GM23338 (cell line): ENCODE data around the gene UNK. TPM values are rescaled to one million over a fixed set of nuclear protein-coding genes. Genes with fewer than 3 reads are reported as not detected.

Experiments used
- ATAC-seq: fragments of 200-7000 bp; cut with Tn5 transposase; 3 replicates; pipeline ENCODE4 v1.9.1; 2020
- DNase-seq: peaks from one replicate; pipeline ENCODE4 v3.0.0-alpha.2; 2015; ENCODE audit warnings: low spot score
- H2AFZ ChIP-seq: fragments of 200-600 bp; sonication (generic); 2 replicates; pipeline ENCODE4 v1.8.0; 2016; ENCODE audit warnings: antibody characterized with exemption, mild to moderate bottlenecking, moderate library complexity
- H3F3A ChIP-seq: fragments of 200-600 bp; sonication (generic); replicated peaks from 2 replicates; pipeline ENCODE4 v1.8.0; 2017; ENCODE audit warnings: antibody characterized with exemption, mixed run types, low read depth
- H3K27ac ChIP-seq: fragments of 200-600 bp; sonication (generic); 2 replicates; pipeline ENCODE4 v1.6.1; 2016; ENCODE audit warnings: low read depth
- H3K27me3 ChIP-seq: fragments of 200-600 bp; sonication (generic); 2 replicates; pipeline ENCODE4 v1.8.0; 2016; ENCODE audit warnings: mild to moderate bottlenecking, mixed run types, moderate library complexity; ENCODE audit not compliant: insufficient read depth
- H3K36me3 ChIP-seq: fragments of 200-600 bp; sonication (generic); 2 replicates; pipeline ENCODE4 v1.8.0; 2016; ENCODE audit warnings: mild to moderate bottlenecking; ENCODE audit not compliant: insufficient read depth
- H3K4me1 ChIP-seq: fragments of 200-600 bp; sonication (generic); 2 replicates; pipeline ENCODE4 v1.8.0; 2016; ENCODE audit warnings: mild to moderate bottlenecking, moderate library complexity; ENCODE audit not compliant: insufficient read depth
- H3K4me2 ChIP-seq: fragments of 200-600 bp; sonication (generic); 2 replicates; pipeline ENCODE4 v1.7.1; 2017; ENCODE audit warnings: mixed run types
- H3K4me3 ChIP-seq: fragments of 200-600 bp; sonication (generic); 2 replicates; pipeline ENCODE4 v1.6.1; 2016; ENCODE audit warnings: mixed run types
- H3K79me2 ChIP-seq: fragments of 200-600 bp; sonication (generic); replicated peaks from 2 replicates; pipeline ENCODE4 v1.8.0; 2017; ENCODE audit warnings: mild to moderate bottlenecking; ENCODE audit not compliant: insufficient read depth
- H3K9me2 ChIP-seq: fragments of 200-600 bp; sonication (generic); 2 replicates; pipeline ENCODE4 v1.8.0; 2017; ENCODE audit not compliant: insufficient read depth
- H4K20me1 ChIP-seq: fragments of 200-600 bp; sonication (generic); replicated peaks from 2 replicates; pipeline ENCODE4 v1.8.0; 2017; ENCODE audit warnings: mild to moderate bottlenecking; ENCODE audit not compliant: insufficient read depth
- H3K27ac Mint-ChIP-seq: 2 replicates; pipeline ENCODE4 v1.8.0; 2020; ENCODE audit warnings: inconsistent platforms, mild to moderate bottlenecking, moderate library complexity, mixed read lengths
- H3K27me3 Mint-ChIP-seq: 3 replicates; pipeline ENCODE4 v1.8.0; 2022; ENCODE audit warnings: low read depth, mild to moderate bottlenecking, moderate library complexity, mixed read lengths, inconsistent platforms; ENCODE audit not compliant: insufficient read depth, poor library complexity
- H3K36me3 Mint-ChIP-seq: 3 replicates; pipeline ENCODE4 v1.8.0; 2021; ENCODE audit warnings: low read depth, mild to moderate bottlenecking, inconsistent platforms, moderate library complexity, mixed read lengths
- H3K4me1 Mint-ChIP-seq: 3 replicates; pipeline ENCODE4 v1.8.0; 2020; ENCODE audit warnings: mild to moderate bottlenecking, inconsistent platforms, mixed read lengths
- H3K4me3 Mint-ChIP-seq: 3 replicates; pipeline ENCODE4 v1.8.0; 2021; ENCODE audit warnings: moderate library complexity, mild to moderate bottlenecking, inconsistent platforms, mixed read lengths
- H3K9me3 Mint-ChIP-seq: 3 replicates; pipeline ENCODE4 v1.8.0; 2020; ENCODE audit warnings: moderate library complexity, mild to moderate bottlenecking, inconsistent platforms, mixed read lengths
- CREB1 ChIP-seq: fragments of 250-450 bp; sonication (Bioruptor Pico); IDR thresholded peaks from 2 replicates; pipeline ENCODE4 v1.5.0; 2020; ENCODE audit warnings: low read depth, mild to moderate bottlenecking, moderate library complexity
- CTCF ChIP-seq, 2 experiments: fragments of 200-600 bp in 1 of 2; sonication (generic) in 1 of 2; conservative IDR thresholded peaks; 2 replicates each; pipeline versions ENCODE4 v1.5.1 to v1.6.1; 2016 to 2017; ENCODE audit warnings: antibody characterized with exemption in 2 of 2, low read depth in 2 of 2, mild to moderate bottlenecking in 2 of 2, moderate library complexity in 1 of 2
- ETS1 ChIP-seq: IDR thresholded peaks from 2 replicates; pipeline ENCODE4 v1.6.1; 2016; ENCODE audit warnings: antibody characterized with exemption
- EZH2phosphoT487 ChIP-seq: fragments of 200-600 bp; sonication (generic); IDR thresholded peaks from one replicate; pipeline ENCODE4 v1.8.1; 2018; ENCODE audit warnings: antibody characterized with exemption; ENCODE audit not compliant: unreplicated experiment
- JUNB ChIP-seq: IDR thresholded peaks from one replicate; pipeline ENCODE4 v1.6.1; 2016; ENCODE audit warnings: antibody characterized with exemption; ENCODE audit not compliant: unreplicated experiment
- REST ChIP-seq: IDR thresholded peaks from one replicate; pipeline ENCODE4 v1.6.1; 2018; ENCODE audit warnings: antibody characterized with exemption; ENCODE audit not compliant: unreplicated experiment
- STAT1 ChIP-seq: IDR thresholded peaks from one replicate; pipeline ENCODE4 v1.6.1; 2016; ENCODE audit warnings: antibody characterized with exemption; ENCODE audit not compliant: unreplicated experiment
- ZNF462 ChIP-seq: fragments of 250-450 bp; sonication (Bioruptor Pico); IDR thresholded peaks from 2 replicates; pipeline ENCODE4 v1.5.0; 2020; ENCODE audit warnings: mild to moderate bottlenecking, moderate library complexity
- polyA plus RNA-seq: library from polyadenylated mRNA; unstranded; fragments of >200 nt; fragmentation: Nextera tagmentation; extraction: Ambion mirVana; gene quantifications from 2 replicates; pipeline ENCODE4 v1.2.1, GENCODE V29; 2016
- total RNA-seq: library from RNA; depleted of rRNA; stranded (reverse); fragments of >200 nt; shearing (Covaris generic); gene quantifications from 2 replicates; pipeline ENCODE4 v1.2.3, GENCODE V29; 2014

UNK gene
- total and polyA plus RNA-seq, 2 experiments from 2014 or later, result 21.8 to 65.2 TPM

GRCh38 chr17:75806822-75807500 lies 22.4 kb downstream of the UNK start:
- Histone ChIP-seq H3K9me2 (no peaks in the 10 kb centered on the region), H3K4me1 (no peaks in the 10 kb centered on the region), H3K36me3 (no peaks in the 10 kb centered on the region), H4K20me1 (peaks cover 5% of the 10 kb centered on the region), H2AFZ (no peak overlapping the region), H3K27ac (no peak overlapping the region), H3K4me2 (no peak overlapping the region), H3K4me3 (no peak overlapping the region), H3F3A (no peaks in the 10 kb centered on the region; the same call in 1 of the 2 replicates), H3K79me2 (peaks cover 28% of the 10 kb centered on the region), H3K27me3 (no peaks in the 10 kb centered on the region)
- DNase-seq (no peak), ATAC-seq (no peak)
- no peak overlapping the region for H3K27ac Mint-ChIP-seq
- peaks cover 15% of the 10 kb centered on the region for H3K27me3 Mint-ChIP-seq
- TF ChIP-seq STAT1, result no peak
- H3K4me3 Mint-ChIP-seq, result no peak overlapping the region
- H3K4me1 Mint-ChIP-seq, result no peaks in the 10 kb centered on the region
- no peaks in the 10 kb centered on the region; the same call in 2 of the 3 replicates for H3K9me3 Mint-ChIP-seq
- H3K36me3 Mint-ChIP-seq, result peaks cover 8% of the 10 kb centered on the region; the same call in 1 of the 3 replicates

GRCh38 chr17:75807861-75808260 lies 23.3 kb downstream of the UNK start:
- Histone ChIP-seq H3K36me3 (no peaks in the 10 kb centered on the region), H3F3A (no peaks in the 10 kb centered on the region; the same call in 1 of the 2 replicates), H3K79me2 (peaks cover 28% of the 10 kb centered on the region), H3K9me2 (no peaks in the 10 kb centered on the region), H3K27me3 (no peaks in the 10 kb centered on the region), H2AFZ (no peak overlapping the region), H3K4me2 (no peak overlapping the region), H4K20me1 (peaks cover 5% of the 10 kb centered on the region), H3K27ac (no peak overlapping the region), H3K4me1 (no peaks in the 10 kb centered on the region), H3K4me3 (no peak overlapping the region)
- H3K4me3 Mint-ChIP-seq, result no peak overlapping the region
- H3K27me3 Mint-ChIP-seq, result peaks cover 15% of the 10 kb centered on the region
- no peak overlapping the region for H3K27ac Mint-ChIP-seq
- peaks cover 14% of the 10 kb centered on the region; the same call in 2 of the 3 replicates for H3K36me3 Mint-ChIP-seq
- H3K9me3 Mint-ChIP-seq, result no peaks in the 10 kb centered on the region; the same call in 2 of the 3 replicates
- ATAC-seq (no peak), DNase-seq (no peak)
- H3K4me1 Mint-ChIP-seq, result no peaks in the 10 kb centered on the region
- TF ChIP-seq ZNF462 (CRISPR knock-in tag) (no peak), ETS1 (no peak), CREB1 (CRISPR knock-in tag) (no peak), JUNB (no peak), REST (no peak), CTCF (conservative IDR thresholded peaks at IDR 0.05; ENCODE audit: low read depth in 2 of 2) (no peak), EZH2phosphoT487 (no peak)
